ENCODE results near the gene TFEB. TPM values are rescaled to one million over a fixed set of nuclear protein-coding genes. Genes with fewer than 3 reads are reported as not detected.
A peak's percentile ranks its signal among the peaks of the same experiment; 100 is the strongest.

TFEB gene
- total and polyA plus RNA-seq, 10 of the 15 experiments (the other 5 are each of a cell fraction or from before 2014, with no cell fraction given), result 0.84 to 108 (median 60.8) TPM

- Histone ChIP-seq H3K79me2 (ENCODE audit: control insufficient read depth, insufficient read depth, low read length) (peaks cover 100% of the 10 kb centered on the region), H3K9me3 (replicated peaks; ENCODE audit: control insufficient read depth, insufficient read depth, low read length) (no peaks in the 10 kb centered on the region), H3K4me1 (ENCODE audit: control insufficient read depth, insufficient read depth, low read length) (peaks cover 76% of the 10 kb centered on the region), H4K20me1 (ENCODE audit: control insufficient read depth, insufficient read depth) (no peaks in the 10 kb centered on the region), H3K27ac (ENCODE audit: control insufficient read depth, insufficient read depth) (peak overlapping the region; percentile 61), H3K27me3 (replicated peaks in 1 of 2; ENCODE audit: control insufficient read depth in 2 of 2, insufficient read depth in 2 of 2, low read length in 1 of 2) (no peaks in the 10 kb centered on the region), H2AFZ (ENCODE audit: control insufficient read depth, low read depth, low read length) (no peak overlapping the region), H3K36me3 (ENCODE audit: control insufficient read depth in 2 of 2, insufficient read depth in 2 of 2, low read length in 1 of 2) (peaks cover 2 to 8% of the 10 kb centered on the region in 2 experiments; a peak in 2 of 4 replicates), H3K4me2 (ENCODE audit: control insufficient read depth, insufficient read depth) (peak overlapping the region; percentile 62), H3K4me3 (no peak overlapping the region), H3K9ac (ENCODE audit: control insufficient read depth, insufficient read depth, low read length) (peak overlapping the region; percentile 40; the same call in 1 of the 2 replicates)
- TF ChIP-seq NR2C2 (IDR thresholded peaks at IDR 0.05; ENCODE audit: borderline replicate concordance, control insufficient read depth, insufficient read length, low read depth) (no peak), EP300 (IDR thresholded peaks at IDR 0.05; ENCODE audit: borderline replicate concordance in 1 of 2, control insufficient read depth in 1 of 2, low read depth in 2 of 2, low read length in 2 of 2) (no peak), POLR2A (IDR thresholded peaks at IDR 0.05; ENCODE audit: low read depth, low read length) (peak; percentile 50; the same call in 1 of the 2 replicates)
- BruUV-seq (replicated peaks), result no TSS peak
- ChIA-PET CTCF (interaction anchor here (5.6 kb wide), 1 partner anchor 22 kb away, joined by 46 read pairs; no protein-coding TSS in a partner anchor), POLR2A (interaction anchor here (0.8 to 12.1 kb wide), 3 partner anchors 8 to 20 kb away, joined by 4 to 210 read pairs (median 180); no protein-coding TSS in a partner anchor), SMC1A (ENCODE audit: uncharacterized antibody, unreplicated experiment) (interaction anchor here (8.5 kb wide), 1 partner anchor 20 kb away, joined by 168 read pairs; no protein-coding TSS in a partner anchor), RAD21 (ENCODE audit: unreplicated experiment) (interaction anchor here (4.3 to 8.5 kb wide), 2 partner anchors 9 to 21 kb away, joined by 30 to 300 read pairs; no protein-coding TSS in a partner anchor)
- in situ Hi-C loops (cut with MboI), result no loop called here
- DNase-seq (ENCODE audit: low read depth, low spot score) (no peak), ATAC-seq (no peak), FAIRE-seq (no peak)
- 49% methylated on average over 7 of the region's 7 CpGs for WGBS (ENCODE audit: insufficient coverage, insufficient replicate concordance, low lambda C conversion rate, missing lambda C conversion rate)
- intact Hi-C loops (cut with micrococcal nuclease; ENCODE audit: unreplicated experiment), result no loop called here
These were observed 8.5 kb downstream of the TFEB start for GRCh38 chr6:41726876-41727275.

Data from GM12878 (cell line).